Measurements from ENCODE around the gene GREM1.

GREM1 gene

DNA sequence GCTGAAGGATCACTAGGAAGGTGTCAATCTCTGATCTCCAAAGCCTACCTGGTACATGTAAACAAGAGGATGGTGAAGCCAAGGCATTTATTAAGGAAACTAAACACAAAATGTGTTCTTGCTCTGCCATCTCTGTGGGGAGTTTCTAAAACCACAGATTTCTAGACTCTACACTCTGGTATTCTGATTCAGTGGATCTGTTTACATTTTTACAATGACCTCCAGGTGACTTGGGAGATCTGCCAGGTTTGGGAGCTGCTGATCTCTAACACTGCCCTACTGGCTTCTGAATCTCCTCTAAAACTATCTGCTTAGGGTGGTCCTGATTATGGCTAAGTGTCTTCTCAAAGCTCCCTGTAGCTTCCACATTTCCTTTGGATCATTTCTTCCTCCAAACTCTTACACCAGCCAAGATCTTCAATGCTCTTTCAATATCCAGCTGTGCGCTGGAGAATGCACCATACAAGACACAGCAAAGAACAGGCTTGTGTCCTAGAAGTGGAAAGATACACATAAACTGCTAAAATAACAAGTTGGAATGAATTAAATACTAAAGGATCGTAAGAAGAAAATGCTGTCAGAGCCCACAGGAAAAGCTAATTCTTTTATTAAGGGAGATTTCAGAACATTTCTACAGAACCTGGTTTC lies 72.7 kb downstream of the GREM1 start:
- FAIRE-seq: no peak

DNA sequence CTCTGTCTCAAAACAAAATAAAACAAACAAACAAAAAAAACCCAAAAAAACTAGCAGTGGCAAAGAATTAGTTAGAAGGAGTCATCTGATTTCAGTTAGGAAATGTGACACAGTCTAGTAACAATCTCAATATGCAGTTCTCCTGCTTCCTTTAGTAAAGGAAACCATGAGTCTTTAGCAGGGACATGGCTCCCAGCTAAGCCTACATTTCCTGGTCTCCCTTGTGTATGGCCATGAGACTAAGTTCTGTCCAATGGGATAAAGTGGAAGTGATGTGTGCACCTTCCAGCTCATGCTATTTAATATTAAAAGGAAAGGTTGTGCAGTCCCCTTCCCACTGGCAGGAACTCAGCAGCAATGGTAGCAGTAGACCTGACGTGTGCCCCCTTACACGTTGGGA lies 74.6 kb downstream of the GREM1 start:
- no peak for FAIRE-seq
